Inflammatory macrophage (primary cell): ENCODE results near the gene DNMT3B.
A peak's percentile ranks its signal among the peaks of the same experiment; 100 is the strongest.
"Not testable (repeated sequence)": the region's sequence is repeated elsewhere in the genome, so short reads cannot be mapped to it uniquely, and the experiment has no call there.

Experiments used
- DNase-seq, 2 donors: peaks; one replicate each; pipeline ENCODE4 v3.0.0-alpha.2; 2020 to 2022
- total RNA-seq, 18 experiments: gene quantifications; one replicate each; lab custom pipeline; 2026; ENCODE audit warnings: mixed read lengths in 6 of 18, inconsistent platforms in 2 of 18; lab: John Stamatoyannopoulos, UW

The DNMT3B gene
- total RNA-seq, result 0.27 to 4.9 (median 2.0) reads per million in 18 experiments

DNA sequence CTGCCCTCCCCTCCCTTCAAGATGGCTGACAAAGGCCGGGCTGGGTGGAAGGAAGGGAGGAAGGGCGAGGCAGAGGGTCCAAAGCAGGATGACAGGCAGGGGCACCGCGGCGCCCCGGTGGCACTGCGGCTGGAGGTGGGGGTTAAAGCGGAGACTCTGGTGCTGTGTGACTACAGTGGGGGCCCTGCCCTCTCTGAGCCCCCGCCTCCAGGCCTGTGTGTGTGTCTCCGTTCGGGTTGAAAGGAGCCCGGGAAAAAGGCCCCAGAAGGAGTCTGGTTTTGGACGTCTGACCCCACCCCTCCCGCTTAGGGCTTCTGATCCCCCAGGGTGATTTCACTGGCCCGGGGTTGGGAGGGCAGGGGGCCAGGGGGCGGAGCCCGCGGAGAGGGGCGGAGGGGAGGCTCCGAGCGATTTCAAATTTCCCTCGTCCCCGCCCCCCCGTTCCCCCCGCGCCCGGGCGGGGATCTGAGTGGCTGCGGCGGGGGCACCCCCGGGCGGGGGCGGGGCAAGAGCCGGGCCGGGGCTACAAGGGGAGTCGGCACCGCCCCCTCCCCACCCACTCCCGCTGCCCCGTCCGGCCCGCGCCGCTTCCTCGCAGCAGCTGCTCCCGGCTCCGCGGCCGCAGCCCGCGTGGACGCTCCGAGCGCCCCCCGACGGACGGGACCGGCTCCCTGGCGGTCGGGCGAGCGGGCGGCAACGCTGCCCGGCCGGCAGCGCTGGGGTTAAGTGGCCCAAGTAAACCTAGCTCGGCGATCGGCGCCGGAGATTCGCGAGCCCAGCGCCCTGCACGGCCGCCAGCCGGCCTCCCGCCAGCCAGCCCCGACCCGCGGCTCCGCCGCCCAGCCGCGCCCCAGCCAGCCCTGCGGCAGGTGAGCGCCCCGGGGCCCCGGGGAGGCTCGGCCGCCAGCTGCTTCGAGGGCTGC is at the start of gene DNMT3B:
Gene DNMT3B (plus strand): TSS at position 555 of the 923 bp plus-strand sequence. CDS start 17,939 bp downstream, outside the sequence.
- peak; percentile 61 to 73 for DNase-seq

DNA sequence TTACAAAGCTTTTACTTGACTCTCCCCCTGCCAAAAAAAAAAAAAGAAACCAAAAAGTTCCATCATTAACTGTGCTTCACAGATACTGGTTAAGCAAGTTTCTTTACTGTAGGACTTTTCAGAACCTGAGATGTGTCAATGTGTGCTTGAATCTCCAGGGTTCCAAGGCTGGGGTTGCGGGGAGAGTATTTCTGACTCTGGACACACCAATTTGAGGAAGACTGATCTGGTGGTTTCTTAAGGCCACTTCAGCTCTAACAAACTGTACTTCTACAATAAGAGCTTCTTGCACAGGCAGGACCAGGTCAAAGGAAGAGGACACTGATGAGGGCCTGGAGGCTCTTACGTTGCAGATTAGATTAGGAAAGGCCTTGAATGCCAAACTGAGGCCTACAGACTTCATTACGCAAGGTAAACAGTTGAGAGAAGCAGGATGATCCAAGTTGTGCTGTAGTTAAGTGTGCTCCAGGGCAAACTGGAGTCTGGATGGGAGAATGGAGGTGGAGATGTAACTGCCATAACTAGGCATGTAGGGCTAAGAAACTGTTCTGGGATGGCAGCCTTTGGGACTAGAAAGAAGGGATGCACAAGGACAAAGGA is 43.3 kb upstream of the DNMT3B start:
- no peak for DNase-seq

DNA sequence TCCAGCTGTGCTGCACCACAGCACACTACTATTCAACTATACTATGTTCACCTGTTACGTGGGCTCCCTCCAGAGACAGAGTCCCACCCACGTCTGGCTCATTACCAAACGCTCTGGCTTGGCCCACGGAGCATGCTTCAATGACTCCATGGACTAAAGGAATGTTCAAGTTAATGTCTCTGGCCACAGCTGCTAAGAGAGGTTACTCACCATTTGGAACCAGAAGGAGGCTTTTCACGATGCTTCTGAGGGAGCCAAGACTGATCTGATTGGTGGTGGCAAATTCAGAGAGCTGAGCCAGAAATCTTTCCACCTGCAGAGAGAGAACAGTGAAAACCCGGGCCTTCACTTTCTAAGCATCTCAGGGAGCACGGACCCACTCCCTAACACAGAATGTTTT is 34.5 kb upstream of the DNMT3B start:
- no peak for DNase-seq

DNA sequence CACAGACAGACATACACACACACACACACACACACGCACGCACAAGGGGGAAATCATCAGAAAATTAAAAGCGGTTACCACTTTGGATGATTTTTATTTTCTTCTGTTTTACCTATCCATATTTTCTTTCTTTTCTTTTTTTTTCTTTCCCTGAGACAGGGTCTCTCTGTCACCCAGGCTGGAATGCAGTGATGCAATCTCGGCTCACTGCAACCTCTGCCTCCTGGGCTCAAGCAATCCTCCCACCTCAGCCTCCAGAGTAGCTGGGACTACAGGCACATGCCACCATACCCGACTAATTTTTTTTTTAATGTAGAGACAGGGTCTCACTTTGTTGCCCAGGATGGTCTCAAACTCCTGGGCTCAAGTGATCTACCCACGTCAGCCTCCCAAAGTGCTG is 33.8 kb upstream of the DNMT3B start:
- DNase-seq, result not testable (repeated sequence)

DNA sequence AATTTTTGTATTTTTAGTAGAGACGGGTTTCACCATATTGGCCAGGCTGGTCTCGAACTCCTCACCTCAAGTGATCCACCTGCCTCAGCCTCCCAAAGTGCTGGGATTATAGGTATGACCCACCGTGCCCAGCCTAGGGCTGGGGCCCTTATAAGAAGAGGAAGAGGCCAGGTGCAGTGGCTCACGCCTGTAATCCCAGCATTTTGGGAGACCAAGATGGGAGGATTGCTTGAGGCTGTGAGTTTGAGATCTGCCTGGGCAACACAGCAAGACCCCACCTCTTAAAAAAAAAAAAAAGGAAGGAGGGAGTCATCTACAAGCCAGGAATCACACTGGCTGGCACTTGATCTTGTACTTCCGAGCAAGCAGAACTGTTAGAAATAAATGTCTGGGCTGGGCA is 32.9 kb upstream of the DNMT3B start:
- DNase-seq, result not testable (repeated sequence)

DNA sequence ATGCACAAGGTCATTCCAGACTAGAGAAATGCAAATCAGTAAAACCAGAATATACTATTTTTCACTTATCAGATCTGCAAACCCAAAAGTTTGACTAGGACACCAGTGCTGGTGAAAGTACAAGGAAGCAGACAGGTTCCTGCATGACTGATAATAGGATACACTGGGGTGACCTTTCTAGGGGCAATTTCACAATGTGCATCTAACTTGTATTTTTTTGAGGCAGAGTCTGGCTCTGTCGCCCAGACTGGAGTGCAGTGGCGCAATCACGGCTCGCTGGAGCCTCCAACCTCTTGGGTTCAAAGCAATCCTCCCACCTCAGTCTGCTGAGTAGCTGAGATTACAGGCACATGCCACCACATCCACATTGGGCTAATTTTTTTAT is 30.3 kb upstream of the DNMT3B start:
- DNase-seq, result peak; percentile 77 to 87

DNA sequence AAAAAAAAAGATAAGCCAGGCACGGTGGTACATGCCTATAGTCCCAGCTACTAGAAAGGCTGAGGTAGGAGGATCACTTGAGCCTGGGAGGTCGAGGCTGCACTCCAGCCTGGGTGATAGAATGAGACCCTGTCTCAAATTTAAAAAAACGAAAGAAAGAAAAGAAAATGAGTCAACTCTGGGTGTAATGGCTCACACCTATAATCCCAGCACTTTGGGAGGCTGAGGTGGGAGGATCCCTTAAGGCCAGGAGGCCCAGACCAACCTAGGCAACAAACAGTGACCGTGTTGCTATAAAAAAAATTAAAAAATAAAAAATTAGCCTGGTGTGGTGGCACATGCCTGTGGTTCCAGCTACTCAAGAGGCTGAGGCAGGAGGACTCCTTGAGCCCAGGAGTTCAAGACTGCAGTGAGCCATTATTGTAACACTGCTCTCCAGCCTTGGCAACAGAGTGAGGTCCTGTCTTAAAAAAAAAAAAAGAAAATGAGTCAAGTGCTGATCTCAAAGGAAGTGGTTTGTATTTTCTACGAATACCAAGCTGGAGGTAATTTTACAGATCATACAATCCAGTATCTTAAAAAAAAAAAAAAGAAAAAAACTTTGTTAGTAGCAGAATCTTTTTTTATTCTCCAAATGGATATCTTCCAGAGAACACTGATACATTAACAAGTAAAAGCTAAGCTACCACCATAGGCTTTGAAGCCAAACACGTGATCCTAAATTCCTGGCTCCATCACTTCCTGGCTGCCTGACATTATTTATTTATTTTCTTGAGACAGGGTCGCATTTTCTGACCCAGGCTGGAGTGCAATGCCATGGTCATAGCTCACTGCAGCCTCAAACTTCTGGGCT is 24.6 kb upstream of the DNMT3B start:
- no peak for DNase-seq

DNA sequence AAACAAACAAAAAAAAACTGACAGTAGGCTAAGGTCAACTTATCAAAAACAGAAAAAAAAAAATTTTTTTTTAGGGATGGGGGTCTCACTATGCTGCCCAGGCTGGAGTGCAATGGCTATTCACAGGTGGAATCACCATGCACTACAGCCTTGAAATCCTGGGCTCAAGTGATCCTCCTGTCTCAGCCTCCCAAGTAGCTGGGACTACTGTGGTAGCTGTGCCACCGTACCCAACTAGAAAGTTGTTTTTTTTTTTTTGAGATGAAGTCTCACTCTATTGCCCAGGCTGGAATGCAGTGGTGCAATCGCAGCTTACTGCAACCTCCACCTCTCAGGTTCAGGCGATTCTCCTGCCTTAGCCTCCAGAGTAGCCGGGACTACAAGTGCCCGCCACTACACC is 21.0 kb upstream of the DNMT3B start:
- DNase-seq, result no peak

DNA sequence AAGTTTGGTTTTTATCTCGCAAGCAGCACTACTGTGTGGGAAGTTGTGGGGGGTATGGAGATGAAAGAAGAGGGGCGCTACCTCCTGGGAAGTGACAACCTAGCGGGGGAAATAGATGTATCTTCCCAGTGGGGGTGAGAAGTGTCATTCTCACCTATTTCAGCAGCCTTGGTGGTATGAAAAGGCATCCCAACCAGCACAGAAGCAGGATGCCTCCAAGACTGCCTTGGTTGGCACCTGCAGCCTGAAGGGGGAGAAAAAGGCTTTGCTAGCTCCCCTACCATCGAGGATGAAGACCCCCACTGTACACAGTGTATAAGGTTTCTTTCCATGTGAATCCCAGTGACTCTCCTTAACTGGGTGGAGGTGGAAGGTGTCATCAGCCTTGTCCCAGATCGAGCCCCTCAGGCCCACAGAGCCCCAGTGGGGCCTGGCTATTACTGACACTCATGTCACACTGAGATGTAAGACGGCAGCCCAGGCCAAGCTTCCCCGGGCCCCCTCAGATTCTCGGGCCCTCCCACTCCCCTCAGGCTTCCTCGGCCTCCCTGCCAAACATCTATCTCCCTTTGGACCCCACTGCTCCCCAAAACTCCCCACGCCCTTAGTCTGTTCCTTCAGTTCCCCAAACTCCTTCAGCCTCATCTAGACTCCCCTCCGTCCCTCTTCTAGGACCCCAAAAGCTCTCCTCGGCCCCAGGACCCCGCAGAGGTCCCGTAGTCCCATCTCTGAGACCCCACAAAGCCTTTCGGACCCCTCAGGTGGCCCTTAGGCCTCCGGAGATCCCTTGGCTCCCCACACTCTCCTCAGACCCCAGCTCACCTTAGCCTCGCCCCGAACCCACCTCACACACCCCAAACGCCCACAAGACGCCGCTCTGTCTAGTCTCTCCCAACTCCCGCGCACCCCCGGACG is 19.6 kb upstream of the DNMT3B start:
- DNase-seq, result no peak

DNA sequence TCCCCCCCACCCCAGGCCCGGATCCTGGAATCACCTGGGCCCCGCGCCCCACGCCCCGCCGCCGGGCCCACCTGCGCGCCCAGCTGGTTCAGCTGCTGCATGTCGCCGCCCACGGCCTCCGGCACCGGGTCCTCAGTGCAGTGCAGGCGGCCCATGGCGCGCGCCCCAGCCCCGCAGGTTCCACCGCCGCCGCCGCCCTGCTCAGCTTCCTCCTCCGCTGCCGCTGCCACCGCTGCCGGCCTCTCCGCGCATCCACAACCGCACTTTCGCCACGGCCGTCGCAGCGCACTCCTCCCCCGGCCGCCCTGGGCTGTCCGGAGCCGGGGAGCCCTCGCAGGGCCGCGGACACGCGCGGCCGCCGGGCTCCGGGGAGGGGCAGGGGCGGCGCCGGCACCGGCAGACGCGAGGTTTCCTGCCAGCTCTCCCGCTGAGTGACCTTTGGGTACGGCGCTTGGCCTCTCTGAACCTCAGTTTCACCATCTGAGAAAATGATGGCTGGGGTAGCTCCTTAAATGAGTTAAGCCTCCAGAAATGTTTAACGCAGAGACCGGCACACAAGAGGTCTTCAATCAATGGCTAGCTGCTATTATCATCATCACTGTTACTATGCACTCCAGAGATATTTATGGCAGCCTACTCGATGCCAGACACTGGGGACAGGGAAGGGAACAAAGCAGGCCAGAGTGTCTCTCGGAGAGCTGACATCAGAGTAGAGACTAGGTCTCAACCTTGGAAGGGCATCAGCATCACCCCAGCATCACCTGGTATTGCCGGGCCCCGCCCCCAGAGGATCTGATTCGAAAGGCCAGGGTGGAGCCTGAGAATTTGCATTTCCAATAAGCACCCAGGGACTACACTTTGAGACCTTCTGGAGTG is 18.7 kb upstream of the DNMT3B start, which contains the start of gene COMMD7:
Gene COMMD7 (minus strand): TSS at position 231 of the 876 bp plus-strand sequence. CDS start 76 bp downstream, at position 155.
- peak; percentile 66 to 73 for DNase-seq

DNA sequence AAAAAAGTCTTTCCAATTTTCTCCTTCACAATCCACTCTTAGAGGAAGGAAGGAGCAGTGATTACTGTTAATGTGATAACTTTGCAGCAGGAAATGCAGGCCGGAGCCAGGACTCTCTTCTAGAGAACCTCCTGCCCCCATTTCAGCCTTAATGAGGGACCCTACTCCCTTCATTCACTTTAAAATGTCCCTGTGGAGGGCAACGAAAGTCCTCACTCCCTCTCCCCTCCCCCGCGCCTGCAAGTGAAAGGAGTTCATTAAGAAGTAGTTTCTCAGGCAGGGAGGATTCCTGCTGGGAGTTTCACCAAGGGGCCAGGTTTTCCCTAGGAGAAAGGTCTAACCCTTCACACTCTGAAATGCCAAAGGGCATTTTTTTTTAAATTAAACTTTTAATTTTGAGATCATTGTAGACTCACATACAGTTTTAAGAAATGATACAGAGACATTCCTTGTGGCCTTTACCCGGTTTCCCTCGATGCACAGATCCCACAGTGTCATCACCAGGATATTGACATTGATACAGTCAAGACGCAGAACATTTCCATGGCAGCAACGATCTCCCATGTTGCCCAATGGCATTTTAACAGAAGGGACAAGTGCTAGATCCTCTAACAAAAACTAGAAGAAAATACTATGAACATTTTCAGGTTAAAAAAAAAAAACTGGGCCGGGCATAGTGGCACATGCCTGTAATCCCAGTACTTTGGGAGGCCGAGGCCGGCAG is 12.1 kb upstream of the DNMT3B start:
- no peak for DNase-seq

DNA sequence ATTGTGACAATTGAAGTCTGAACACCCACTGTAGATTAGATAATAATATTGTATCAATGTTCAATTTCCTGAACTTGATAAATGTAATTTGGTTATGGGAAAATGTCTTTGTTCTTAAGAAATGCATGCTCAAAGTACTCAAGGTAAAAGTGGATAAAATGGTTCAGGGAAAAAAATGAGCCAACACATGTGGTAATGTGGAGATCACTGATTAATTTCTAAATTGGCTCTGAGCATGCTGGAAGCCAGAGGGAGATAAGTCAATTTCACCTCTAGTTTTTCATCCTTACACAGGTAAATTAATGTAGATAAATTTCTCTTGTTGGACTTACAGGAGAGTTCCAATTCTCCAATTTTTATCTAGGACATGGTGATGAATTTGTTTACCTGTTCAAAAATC is 10.9 kb upstream of the DNMT3B start:
- DNase-seq, result no peak

DNA sequence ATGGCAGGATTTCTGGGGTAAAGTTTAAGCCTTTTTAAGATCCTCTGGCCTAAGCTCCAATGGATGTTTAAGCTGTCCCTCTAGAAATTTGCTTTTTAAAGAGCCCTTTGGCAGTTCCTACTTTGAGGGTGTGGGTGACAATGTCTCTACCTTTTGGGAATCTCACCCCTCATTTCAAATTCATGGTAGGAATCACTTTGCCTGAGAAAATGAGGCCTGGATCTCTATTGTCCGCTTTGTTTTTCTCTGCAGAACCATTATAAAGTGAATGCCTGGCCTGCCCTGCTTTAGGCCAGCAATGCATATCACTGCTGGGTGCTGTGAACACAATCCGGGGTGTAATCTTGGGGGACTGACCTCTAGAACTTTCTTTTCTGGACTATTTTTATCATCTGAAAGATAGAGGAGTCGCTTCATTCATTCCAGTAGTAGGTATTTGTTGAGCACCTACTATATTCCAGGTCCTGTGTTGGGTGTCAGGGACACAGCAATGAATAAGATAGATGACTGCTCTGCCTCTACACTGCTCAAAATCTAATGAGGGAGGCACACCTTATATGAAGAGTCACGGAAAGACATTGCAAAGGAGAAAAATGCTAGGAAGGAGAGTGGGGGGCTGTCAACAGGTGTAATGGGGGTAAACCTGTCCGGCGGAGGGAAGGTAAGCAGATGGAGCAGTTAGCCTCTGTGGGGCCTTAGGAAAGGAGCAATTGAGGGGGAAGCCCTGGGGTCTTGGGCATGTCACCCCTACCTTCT is 10.3 kb upstream of the DNMT3B start:
- DNase-seq, result no peak

DNA sequence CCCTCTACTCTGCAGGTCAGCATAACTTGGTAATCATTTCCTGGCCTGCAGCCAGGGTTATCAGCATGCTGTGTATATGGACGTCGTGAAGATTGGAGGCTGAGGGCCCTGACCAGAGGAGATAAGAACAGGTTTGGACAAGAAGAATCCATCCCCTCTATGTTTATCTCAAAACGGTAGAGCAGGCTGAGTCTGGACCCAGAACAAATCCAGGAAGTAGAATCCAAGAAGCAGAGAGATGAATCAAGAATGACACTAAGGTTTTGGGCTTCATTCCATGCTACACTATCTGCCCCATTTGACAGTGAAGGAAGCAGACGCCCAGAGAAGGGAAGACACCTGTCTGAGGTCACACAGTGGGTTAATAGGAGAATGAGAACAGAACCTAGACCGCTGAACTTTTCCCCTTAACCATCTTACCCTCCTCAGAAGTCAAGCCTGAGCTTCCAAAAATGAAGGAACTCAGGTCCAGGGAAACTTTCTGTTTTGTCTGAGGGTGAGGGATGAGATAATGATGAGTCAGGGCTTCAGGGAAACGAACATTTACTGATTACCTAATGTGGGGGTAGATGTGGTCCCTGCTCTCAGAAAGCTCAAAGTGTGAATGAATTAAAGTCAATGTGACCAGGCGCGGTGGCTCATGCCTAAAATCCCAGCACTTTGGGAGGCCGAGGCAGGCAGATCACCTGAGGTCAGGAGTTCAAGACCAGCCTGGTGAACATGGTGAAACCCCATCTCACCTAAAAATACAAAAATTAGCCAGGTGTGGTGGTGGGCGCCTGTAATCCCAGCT is 9.5 kb upstream of the DNMT3B start:
- DNase-seq, result no peak

DNA sequence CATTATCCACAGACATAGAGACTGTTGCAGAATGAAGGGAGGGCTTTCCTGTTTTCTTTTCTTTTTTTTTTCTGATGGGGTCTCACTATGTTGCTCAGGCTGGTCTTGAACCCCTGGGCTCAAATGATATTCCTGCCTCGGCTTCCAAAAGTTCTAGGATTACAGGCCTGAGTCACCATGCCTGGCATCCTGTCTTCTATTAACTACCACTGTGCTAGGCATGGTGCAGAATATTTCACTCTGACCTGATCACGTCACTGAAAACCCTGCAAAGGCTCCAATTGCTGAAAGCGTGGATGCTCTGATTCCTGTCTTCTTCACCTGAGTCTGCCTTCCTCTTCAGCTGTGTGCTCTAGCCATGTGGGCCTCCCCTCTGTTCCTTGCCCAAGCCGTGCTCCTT is 8.5 kb upstream of the DNMT3B start:
- DNase-seq, result no peak

DNA sequence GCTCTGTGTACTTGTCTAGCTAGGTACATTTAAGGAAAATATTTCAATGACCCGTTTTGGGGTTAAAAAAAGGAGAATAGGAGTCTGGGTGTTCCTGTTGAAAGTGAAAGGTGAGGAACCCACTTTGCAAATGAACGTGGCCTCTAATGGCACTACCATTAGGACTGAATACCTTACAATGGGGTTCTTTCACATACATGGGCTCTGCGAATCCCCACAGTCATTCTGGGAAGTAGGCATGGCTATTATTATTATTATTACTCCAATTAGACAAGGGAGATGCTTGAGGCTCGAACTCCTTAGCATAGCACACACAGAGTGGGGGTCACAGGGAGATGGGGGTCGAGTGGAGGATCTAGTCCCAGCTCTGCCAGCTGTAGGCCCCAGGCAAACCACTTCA is 6.0 kb upstream of the DNMT3B start:
- DNase-seq, result no peak

DNA sequence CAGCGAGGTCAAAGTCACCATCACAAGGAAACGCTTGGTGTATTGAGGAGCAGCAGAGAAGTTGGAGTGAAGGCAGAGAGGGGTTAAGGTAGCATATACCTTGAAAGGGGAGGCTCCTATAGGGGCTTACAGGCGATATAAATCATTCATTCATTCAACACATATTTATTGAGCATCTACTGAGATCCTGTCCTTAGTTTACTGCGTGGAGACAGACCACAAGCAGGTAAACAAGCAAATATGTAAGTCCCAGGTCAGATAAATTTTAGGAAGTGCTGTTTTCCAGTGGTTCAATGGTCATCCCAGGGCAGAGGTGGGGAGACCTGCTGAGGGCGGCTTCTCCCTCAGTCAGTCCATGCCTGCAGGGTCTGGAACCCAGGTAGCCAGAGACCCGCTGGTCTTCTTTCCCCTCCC is 761 bp upstream of the DNMT3B start:
- no peak for DNase-seq

DNA sequence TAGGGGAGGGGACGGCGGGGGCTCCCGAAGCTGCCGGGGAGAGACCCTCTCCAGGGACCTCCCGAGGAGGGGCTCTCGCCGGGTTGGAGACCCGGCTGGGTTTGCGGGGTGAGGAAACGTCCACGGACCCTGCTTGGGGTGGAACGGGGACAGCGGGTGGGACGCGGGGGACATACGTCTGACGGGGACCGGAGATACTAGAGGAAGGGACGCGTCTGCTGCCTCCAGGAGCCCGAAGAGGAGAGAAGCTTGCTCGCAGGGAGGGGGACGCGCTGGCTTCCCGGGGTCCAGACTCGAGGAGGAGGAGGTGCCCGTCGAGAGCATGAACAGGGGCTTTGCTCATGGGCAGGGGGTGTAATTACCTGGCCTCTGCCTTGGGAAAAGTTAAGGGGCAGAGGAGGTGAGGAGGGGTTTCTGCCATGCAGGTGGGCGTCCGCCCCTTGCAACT is 593 bp downstream of the DNMT3B start:
- DNase-seq, result peak in 1 of 2 donors; percentile 13
